OCI-LY7 (cell line): ENCODE data around the gene CMSS1. TPM values are rescaled to one million over a fixed set of nuclear protein-coding genes. Genes with fewer than 3 reads are reported as not detected.
"Not testable (repeated sequence)": the region's sequence is repeated elsewhere in the genome, so short reads cannot be mapped to it uniquely, and the experiment has no call there.

Source experiments
- BruUV-seq: library from RNA; stranded (reverse); fragments of 400-500 nt; replicated peaks from 2 replicates; lab custom pipeline; 2021; lab: Mats Ljungman, UMichigan
- CTCF ChIA-PET: fragments of 300-600 bp; sonication (Branson Sonifier 250); formaldehyde crosslinking; loops from one replicate; lab custom pipeline; 2022; ENCODE audit warnings: antibody characterized with exemption; ENCODE audit not compliant: unreplicated experiment; lab: Charles Lee
- POLR2A ChIA-PET: fragments of 300-600 bp; sonication (Branson Sonifier 250); formaldehyde crosslinking; loops from one replicate; lab custom pipeline; 2022; ENCODE audit warnings: antibody characterized with exemption; lab: Charles Lee
- DNase-seq: peaks from one replicate; pipeline ENCODE4 v3.0.0-alpha.2; 2015; ENCODE audit warnings: low spot score
- H2AFZ ChIP-seq: fragments of 200-600 bp; sonication (generic), shearing (Covaris generic); 2 replicates; pipeline ENCODE4 v1.6.1; 2014; ENCODE audit warnings: mild to moderate bottlenecking, antibody characterized with exemption, low read length, moderate library complexity
- H3K27ac ChIP-seq: fragments of 200-600 bp; sonication (generic); 2 replicates; pipeline ENCODE4 v1.5.1; 2014; ENCODE audit warnings: mixed run types, low read depth, mild to moderate bottlenecking, moderate library complexity, low read length, inconsistent platforms; ENCODE audit not compliant: poor library complexity, severe bottlenecking
- H3K36me3 ChIP-seq: fragments of 200-600 bp; sonication (generic); 2 replicates; pipeline ENCODE4 v1.6.1; 2014; ENCODE audit warnings: mild to moderate bottlenecking, antibody characterized with exemption, low read length, moderate library complexity, mixed read lengths; ENCODE audit not compliant: insufficient read depth
- H3K4me1 ChIP-seq: fragments of 200-600 bp; sonication (generic); 2 replicates; pipeline ENCODE4 v1.5.1; 2014; ENCODE audit warnings: mild to moderate bottlenecking, low read length; ENCODE audit not compliant: insufficient read depth, poor library complexity, severe bottlenecking
- H3K4me2 ChIP-seq: fragments of 200-600 bp; sonication (generic); 2 replicates; pipeline ENCODE4 v1.6.1; 2014; ENCODE audit warnings: mild to moderate bottlenecking, low read length
- H3K4me3 ChIP-seq: fragments of 200-600 bp; sonication (generic); 2 replicates; pipeline ENCODE4 v1.5.1; 2014; ENCODE audit warnings: mild to moderate bottlenecking, low read depth, low read length; ENCODE audit not compliant: poor library complexity, severe bottlenecking
- H3K79me2 ChIP-seq: fragments of 200-600 bp; sonication (generic); 2 replicates; pipeline ENCODE4 v1.6.1; 2016; ENCODE audit warnings: low read depth, mild to moderate bottlenecking, low read length, moderate library complexity, mixed read lengths; ENCODE audit not compliant: insufficient read depth
- H3K9me2 ChIP-seq: fragments of 200-600 bp; sonication (generic); 2 replicates; pipeline ENCODE4 v1.6.1; 2016; ENCODE audit warnings: mild to moderate bottlenecking, low read length, mixed read lengths; ENCODE audit not compliant: insufficient read depth
- H3K9me3 ChIP-seq: fragments of 200-600 bp; sonication (generic); 2 replicates; pipeline ENCODE4 v1.6.1; 2014; ENCODE audit warnings: mild to moderate bottlenecking, mixed run types, low read length, mixed read lengths
- H4K20me1 ChIP-seq: fragments of 200-600 bp; sonication (generic); 2 replicates; pipeline ENCODE4 v1.6.1; 2014; ENCODE audit warnings: mild to moderate bottlenecking, antibody characterized with exemption, low read length, moderate library complexity, mixed read lengths; ENCODE audit not compliant: insufficient read depth
- CTCF ChIP-seq: fragments of 200-600 bp; sonication (generic); conservative IDR thresholded peaks from 2 replicates; pipeline ENCODE4 v1.5.1; 2014; ENCODE audit warnings: mild to moderate bottlenecking, antibody characterized with exemption, low read length, moderate library complexity, mixed read lengths
- EZH2phosphoT487 ChIP-seq: fragments of 200-600 bp; sonication (generic); IDR thresholded peaks from 2 replicates; pipeline ENCODE4 v1.6.1; 2018; ENCODE audit warnings: low read depth, borderline replicate concordance, mild to moderate bottlenecking, mixed run types, antibody characterized with exemption, low read length, moderate library complexity, mixed read lengths
- intact Hi-C: fragments of 100-400 bp; cut with micrococcal nuclease; formaldehyde crosslinking; loops from one replicate; pipeline ENCODE4 v1.10.0; 2022; ENCODE audit not compliant: unreplicated experiment
- microRNA-seq: library from miRNA; unstranded; fragments of <30 nt; microRNA quantifications from one replicate; pipeline ENCODE4 v1.2.0, GENCODE V29; 2022; ENCODE audit warnings: borderline replicate concordance
- small RNA-seq: library from RNA; depleted of rRNA; stranded (forward); fragments of <200 nt; gene quantifications from one replicate; pipeline ENCODE3, GENCODE V24; 2014
- total RNA-seq, 2 experiments: library from RNA; depleted of rRNA in 1 of 2; stranded (reverse); fragments of >200 nt in 1 of 2; shearing (Covaris generic) in 1 of 2; gene quantifications; 2 replicates each; pipeline ENCODE4 v1.2.3, GENCODE V29; 2014 to 2022

CMSS1 gene
- total RNA-seq, 2 experiments from 2014 or later: 25.7 to 46.6 TPM

GRCh38 chr3:100228247-100228646 lies 410.6 kb downstream of the CMSS1 start:
- H3K9me2 ChIP-seq: no peaks in the 10 kb centered on the region
- no peak overlapping the region for H3K27ac ChIP-seq
- BruUV-seq: no TSS peak
- no peaks in the 10 kb centered on the region for H4K20me1 ChIP-seq
- H2AFZ ChIP-seq: no peak overlapping the region
- no peaks in the 10 kb centered on the region for H3K9me3 ChIP-seq
- H3K4me2 ChIP-seq: no peak overlapping the region
- no peaks in the 10 kb centered on the region for H3K79me2 ChIP-seq
- no peak overlapping the region for H3K4me3 ChIP-seq
- DNase-seq: no peak
- no peaks in the 10 kb centered on the region for H3K36me3 ChIP-seq
- no peak for TF ChIP-seq CTCF
- TF ChIP-seq EZH2phosphoT487: no peak
- intact Hi-C loops: no loop called here
- no peaks in the 10 kb centered on the region for H3K4me1 ChIP-seq
- POLR2A ChIA-PET: no interaction called here
- CTCF ChIA-PET: no interaction called here

- POLR2A ChIA-PET: not testable (repeated sequence)
These were observed 411.5 kb downstream of the CMSS1 start for GRCh38 chr3:100229188-100229587.

GRCh38 chr3:100230710-100231109 lies 413.0 kb downstream of the CMSS1 start:
- no peaks in the 10 kb centered on the region for H3K79me2 ChIP-seq
- H3K4me1 ChIP-seq: no peaks in the 10 kb centered on the region
- H3K9me3 ChIP-seq: no peaks in the 10 kb centered on the region
- no peaks in the 10 kb centered on the region for H4K20me1 ChIP-seq
- no peak overlapping the region for H3K4me3 ChIP-seq
- H3K27ac ChIP-seq: no peak overlapping the region
- intact Hi-C loops: no loop called here
- H3K4me2 ChIP-seq: no peak overlapping the region
- no peaks in the 10 kb centered on the region for H3K36me3 ChIP-seq
- CTCF ChIA-PET: no interaction called here
- TF ChIP-seq EZH2phosphoT487 (no peak), CTCF (no peak)
- no peak overlapping the region for H2AFZ ChIP-seq
- POLR2A ChIA-PET: interaction anchor here (1.0 kb wide), 1 partner anchor 25 kb away, joined by 3 read pairs; no protein-coding TSS in a partner anchor
- DNase-seq: no peak
- no peaks in the 10 kb centered on the region for H3K9me2 ChIP-seq
- no TSS peak for BruUV-seq

More at GRCh38 chr3:100229188-100229587, 411.5 kb downstream of the CMSS1 start:
- H3K9me2 ChIP-seq, H2AFZ ChIP-seq, DNase-seq, H3K4me1 ChIP-seq, CTCF ChIA-PET, H3K79me2 ChIP-seq, H3K36me3 ChIP-seq, BruUV-seq, H3K9me3 ChIP-seq, H3K27ac ChIP-seq, H3K4me3 ChIP-seq, H4K20me1 ChIP-seq, intact Hi-C loops, H3K4me2 ChIP-seq: not testable (repeated sequence)

Small RNAs within 50 kb of the gene (microRNA-seq; reads per million reads assigned to microRNA genes)
- gene MIR3921: not detected

Small RNAs within 50 kb of the gene (small RNA-seq; reads per million reads assigned to genes)
- gene MIR3921: not detected

Other genes starting within 250 kb of the CMSS1 start
- not detected in 2 replicates for gene COL8A1, start 179.3 kb upstream of the CMSS1 start, total RNA-seq (2014; rRNA removed; shearing (Covaris generic))
- gene COL8A1, start 179.3 kb upstream of the CMSS1 start, total RNA-seq (2022): 0.10 and 0.20 TPM in 2 replicates